ENCODE measurements around the gene CTSF.
A peak's percentile ranks its signal among the peaks of the same experiment; 100 is the strongest.
"Not testable (repeated sequence)": the region's sequence is repeated elsewhere in the genome, so short reads cannot be mapped to it uniquely, and the experiment has no call there.

The CTSF gene

DNA sequence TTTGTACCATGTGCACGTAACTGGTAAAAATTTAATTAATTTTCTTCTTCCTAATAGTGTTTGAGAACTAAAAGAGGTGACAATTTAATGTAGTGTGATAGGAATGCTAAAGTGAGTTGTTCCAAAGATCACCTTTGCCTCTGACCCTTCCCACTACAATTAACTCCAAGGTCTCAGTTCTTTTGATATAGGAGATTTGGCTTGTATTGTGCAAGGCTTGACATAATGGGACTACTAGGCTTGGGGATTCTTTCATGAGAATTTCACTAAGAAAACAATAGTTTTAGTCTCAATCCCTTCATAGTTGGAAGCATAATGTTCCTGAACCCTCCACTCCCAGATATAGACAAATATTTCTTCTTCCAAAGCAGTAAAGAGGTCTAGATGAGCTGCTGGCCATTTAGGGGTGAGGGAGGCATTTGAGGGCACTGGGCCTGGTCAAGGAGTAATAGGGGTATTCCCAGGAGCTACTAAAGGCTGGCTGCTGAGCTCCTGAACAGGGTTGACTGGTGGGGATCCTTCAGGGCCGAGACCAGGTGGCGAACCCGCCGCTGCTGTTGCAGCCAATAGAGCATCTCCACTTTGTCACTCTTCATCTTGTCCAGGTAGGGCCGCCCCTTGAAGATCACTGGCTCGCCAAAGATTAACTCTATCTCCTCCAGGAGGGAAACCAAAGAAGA lies 21.7 kb upstream of the CTSF start:
- no peak for DNase-seq (ENCODE audit: low read depth in 3 of 3)

DNA sequence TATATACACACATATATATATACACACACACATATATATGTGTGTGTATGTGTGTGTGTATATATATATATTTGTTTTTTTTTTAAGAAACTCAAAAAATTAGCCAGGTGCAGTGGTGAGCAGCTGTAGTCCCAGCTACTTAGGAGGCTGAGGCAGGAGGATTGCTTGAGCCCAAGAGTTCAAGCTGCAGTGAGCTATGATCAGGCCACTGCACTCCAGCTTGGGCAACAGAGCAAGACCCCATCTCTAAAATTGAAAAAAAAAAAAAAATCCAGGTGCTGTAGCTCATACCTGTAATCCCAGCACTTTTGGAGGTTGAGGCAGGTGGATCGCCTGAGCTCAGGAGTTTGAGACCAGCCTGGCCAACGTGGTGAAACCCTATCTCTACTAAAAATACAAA lies 20.9 kb upstream of the CTSF start:
- DNase-seq (ENCODE audit: low read depth in 3 of 3): not testable (repeated sequence)

GRCh38 chr11:66586136-66586535 lies 17.7 kb upstream of the CTSF start:
- DNase-seq (ENCODE audit: low read depth in 3 of 3): no peak

- DNase-seq (ENCODE audit: low read depth in 3 of 3): not testable (repeated sequence)
These were observed 17.0 kb upstream of the CTSF start for GRCh38 chr11:66585447-66585846.

- DNase-seq (ENCODE audit: low read depth in 3 of 3): not testable (repeated sequence)
These were observed 14.2 kb upstream of the CTSF start for GRCh38 chr11:66582565-66583147.

DNA sequence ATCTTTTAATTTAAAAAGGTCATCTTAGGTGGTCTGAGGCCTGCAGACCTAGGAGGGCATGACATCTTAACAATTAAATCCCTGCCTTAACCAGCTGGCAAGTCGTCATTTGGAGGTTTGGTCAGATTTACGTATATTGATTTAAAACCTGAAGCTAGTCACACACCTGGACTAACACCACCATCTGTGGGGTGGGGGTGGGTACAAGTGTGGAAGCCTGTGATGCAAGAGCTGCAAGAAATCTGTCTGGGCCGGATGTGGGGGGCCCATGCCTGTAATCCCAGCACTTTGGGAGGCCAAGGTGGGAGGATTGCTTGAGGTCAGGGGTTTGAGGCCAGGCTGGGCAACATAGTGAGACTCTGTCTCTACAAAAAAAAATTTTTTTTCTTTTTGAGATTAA lies 12.9 kb upstream of the CTSF start:
- no peak for DNase-seq (ENCODE audit: low read depth in 3 of 3)

- no peak for DNase-seq (ENCODE audit: low read depth in 3 of 3)
These were observed 12.4 kb upstream of the CTSF start for GRCh38 chr11:66580803-66581202.

DNA sequence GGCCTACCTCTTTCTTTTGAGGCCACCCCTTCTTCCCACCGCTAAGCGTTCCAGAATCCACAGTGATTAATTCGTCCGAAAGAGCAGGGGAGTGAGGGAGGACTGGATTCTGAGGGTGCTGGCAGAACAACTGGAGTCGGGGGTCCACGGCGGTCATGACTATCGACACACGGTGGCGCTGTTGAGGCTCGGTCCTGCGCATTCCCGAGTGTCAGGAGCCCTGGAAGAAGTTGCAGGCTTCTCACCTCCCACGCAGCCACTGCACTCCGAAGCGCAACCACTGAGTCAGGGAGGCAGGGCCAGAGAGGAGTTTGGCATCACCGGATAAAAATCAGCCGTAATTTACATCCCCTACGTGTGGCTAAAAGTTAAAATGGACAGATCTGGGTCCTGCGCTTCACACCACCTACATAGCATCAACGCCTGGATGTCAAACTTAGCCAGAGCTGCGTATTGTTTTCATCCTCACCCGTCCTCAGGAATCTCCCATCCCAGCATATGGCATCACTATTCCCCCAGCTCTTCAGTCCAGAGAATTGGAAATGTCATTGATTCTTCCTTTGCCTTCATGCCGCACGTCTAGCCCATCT lies 10.7 kb upstream of the CTSF start:
- DNase-seq (ENCODE audit: low read depth in 3 of 3): peak; percentile 66 to 72 (median 67)

GRCh38 chr11:66570850-66571180 lies 2.4 kb upstream of the CTSF start:
- no peak for DNase-seq (ENCODE audit: low read depth in 3 of 3)

DNA sequence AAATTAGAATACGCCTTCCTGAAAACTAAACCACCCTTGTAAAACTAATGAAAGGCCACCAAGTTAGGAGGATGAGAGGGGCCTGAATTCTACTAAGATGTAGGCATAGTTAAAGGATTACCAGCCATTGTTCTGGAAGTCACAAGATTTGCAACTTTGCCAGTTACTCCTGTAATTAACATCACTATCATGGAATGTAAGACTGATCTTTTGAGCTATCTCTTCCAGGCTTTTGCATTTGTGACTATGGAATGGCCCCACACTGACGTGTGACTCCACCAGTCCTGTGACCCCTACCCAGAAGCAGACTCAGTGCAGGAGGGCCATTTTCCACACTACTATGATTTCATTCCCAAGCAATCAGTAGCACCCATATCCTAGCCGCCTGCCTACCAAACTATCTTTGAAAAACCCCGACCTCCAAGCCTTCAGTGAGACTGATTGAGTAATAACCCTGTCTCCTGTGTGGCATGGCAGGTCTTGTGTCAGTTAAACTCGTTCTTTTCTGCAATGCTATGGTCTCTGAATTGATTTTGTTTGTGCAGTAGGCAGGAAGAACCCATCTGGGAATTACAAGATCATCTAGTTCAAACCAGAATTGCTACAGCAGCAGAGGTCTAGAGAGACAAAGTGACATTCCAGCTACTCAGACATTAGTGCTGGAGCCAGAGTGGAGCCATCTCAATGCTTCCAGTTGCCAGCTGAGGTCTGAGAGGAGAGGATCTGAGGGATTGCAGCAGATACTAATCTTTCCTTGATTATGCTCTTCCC lies 1.9 kb upstream of the CTSF start:
- DNase-seq (ENCODE audit: low read depth in 3 of 3): no peak

DNA sequence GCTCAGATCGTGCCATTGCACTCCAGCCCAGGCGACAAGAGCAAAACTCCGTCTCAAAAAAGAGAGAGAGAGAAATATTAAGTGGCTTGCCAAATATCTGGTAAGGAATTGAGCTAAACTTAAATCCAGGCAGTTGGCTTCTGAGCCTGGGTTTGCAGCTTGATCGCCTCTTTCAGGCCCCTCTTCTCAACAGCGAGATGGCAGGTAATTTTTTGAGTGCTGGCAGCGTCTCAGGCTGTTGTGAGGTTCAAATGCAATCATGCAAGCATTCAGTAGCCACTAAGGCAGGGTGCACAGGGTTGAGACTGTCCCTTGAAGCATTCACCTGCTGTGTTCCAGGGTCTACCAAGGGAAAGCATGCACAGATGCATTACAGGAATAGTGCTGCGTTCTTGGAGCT lies 670 bp upstream of the CTSF start:
- no peak for DNase-seq (ENCODE audit: low read depth in 3 of 3)

GRCh38 chr11:66567787-66568123 lies 651 bp downstream of the CTSF start:
- no peak for DNase-seq (ENCODE audit: low read depth in 3 of 3)

DNA sequence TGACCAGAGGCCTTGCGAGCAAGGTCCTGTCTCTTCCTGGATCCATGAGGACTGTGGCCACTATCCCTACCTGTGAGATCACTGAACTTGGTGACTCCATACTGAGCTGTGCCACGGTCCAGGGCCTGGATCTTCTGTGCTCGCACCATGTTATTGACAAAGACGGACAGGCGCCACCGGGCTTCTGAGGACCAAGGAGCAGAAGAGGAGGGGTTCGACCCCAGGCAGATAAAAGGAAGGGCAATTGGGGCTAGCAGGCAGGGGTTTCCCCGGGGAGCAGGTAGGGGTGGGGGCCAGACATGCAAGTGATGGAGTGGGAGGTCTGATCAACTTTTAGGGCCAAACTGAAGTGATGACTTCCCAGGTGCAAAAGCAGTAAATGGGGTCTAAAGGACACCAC lies 2.2 kb downstream of the CTSF start:
- no peak for DNase-seq (ENCODE audit: low read depth in 3 of 3)

DNA sequence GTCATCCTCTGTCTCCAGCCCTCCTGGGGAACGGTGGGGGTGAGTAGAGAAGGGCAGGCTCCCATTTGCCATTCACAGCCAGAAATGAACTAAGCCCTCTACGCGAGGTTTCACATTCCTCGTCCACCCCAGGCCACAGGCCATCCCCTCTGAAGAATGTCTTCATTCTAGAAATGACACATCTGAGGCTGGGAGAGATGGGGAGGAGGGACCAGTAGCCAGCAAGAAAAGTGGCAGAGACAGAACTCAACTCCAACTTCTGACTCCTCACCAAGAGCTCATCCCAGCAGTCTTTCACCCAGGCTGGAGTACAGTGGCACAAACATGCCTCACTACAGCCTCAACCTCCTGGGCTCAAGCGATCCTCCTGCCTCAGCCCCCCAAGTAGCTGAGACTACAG lies 3.4 kb downstream of the CTSF start:
- no peak for DNase-seq (ENCODE audit: low read depth in 3 of 3)

DNA sequence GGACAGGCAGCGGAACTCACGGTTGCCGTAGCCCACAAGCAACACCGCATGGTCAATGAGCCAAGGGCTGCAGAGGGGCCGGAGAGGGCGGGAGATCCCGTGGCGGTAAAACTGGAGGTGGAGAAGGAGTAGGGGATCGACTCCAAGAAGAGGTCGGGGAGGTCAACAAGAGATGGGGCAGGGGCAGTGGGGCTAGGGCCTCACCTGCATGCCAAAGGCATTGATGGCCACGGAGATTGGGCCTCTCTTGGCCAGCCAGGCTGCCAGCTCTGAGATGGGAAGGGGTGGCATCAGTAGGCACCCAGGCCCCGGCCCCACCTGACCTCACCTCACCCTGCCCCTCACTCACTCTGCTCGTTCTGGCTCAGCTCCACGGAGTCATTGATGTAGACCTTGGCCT lies 3.9 kb downstream of the CTSF start:
- no peak for DNase-seq (ENCODE audit: low read depth in 3 of 3)

DNA sequence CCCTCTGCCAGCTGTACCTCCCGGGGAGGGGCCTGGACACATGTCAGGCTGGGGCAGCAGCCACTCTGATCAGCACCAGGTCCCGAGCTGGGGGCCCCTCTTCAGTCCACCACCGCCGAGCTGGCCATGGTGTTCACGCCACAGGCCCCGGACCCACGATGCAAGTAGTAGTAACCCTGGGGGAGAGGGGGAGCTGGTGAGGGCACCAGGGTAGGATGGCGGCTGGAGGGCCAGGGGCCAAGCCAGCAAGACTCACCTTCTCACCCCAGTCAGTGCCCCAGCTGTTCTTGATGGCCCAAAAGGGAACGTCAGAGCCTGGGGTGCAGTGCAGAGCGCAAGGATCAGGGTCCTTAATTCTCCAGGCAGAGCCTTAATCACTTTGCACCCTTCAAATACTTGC lies 4.6 kb downstream of the CTSF start:
- DNase-seq (ENCODE audit: low read depth in 3 of 3): no peak

- no peak for DNase-seq (ENCODE audit: low read depth in 3 of 3)
These were observed 5.4 kb downstream of the CTSF start for GRCh38 chr11:66562907-66563583.

DNA sequence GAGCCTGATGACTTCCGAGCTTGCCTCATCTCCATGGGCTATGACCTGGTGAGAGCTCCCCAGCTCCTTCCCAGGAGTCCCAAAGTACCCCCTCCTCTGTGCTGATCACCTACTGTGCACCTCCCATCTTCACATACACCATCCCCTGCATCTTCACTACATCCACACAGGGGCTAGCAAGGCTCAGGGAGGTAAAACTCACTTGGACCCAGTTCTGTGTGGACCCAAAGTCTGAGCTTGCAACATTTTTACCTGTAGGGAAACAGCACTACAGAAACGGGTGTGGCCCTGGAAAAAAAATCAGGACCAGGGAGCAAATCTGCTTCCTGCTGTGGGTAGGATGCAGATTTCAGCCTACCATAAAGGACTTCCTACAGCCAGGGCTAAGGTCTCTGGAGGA lies 6.1 kb downstream of the CTSF start:
- no peak for DNase-seq (ENCODE audit: low read depth in 3 of 3)

GRCh38 chr11:66561975-66562248 lies 6.5 kb downstream of the CTSF start:
- no peak for DNase-seq (ENCODE audit: low read depth in 3 of 3)

- DNase-seq (ENCODE audit: low read depth in 3 of 3): no peak
These were observed 7.0 kb downstream of the CTSF start for GRCh38 chr11:66561178-66561974.

- DNase-seq (ENCODE audit: low read depth in 3 of 3): no peak
These were observed 8.3 kb downstream of the CTSF start for GRCh38 chr11:66559866-66560676.

Data from stimulated activated CD4-positive, alpha-beta T cell treated with anti-CD3 and anti-CD28 coated beads, TNF-alpha, amount 100 ng/mL, for 4 hours (primary cell).